ENCODE data around the gene CFAP73.

CFAP73 gene

GRCh38 chr12:113165521-113166450 is 16.3 kb downstream of the CFAP73 start:
- DNase-seq (ENCODE audit: low read depth): no peak

GRCh38 chr12:113167868-113168267 is 18.3 kb downstream of the CFAP73 start:
- no peak for DNase-seq (ENCODE audit: low read depth)

GRCh38 chr12:113169697-113170096 is 20.2 kb downstream of the CFAP73 start:
- no peak for DNase-seq (ENCODE audit: low read depth)

GRCh38 chr12:113170457-113170856 is 20.9 kb downstream of the CFAP73 start:
- DNase-seq (ENCODE audit: low read depth): no peak

GRCh38 chr12:113170926-113171325 is 21.4 kb downstream of the CFAP73 start:
- DNase-seq (ENCODE audit: low read depth): no peak

- DNase-seq (ENCODE audit: low read depth): no peak
These were observed 22.0 kb downstream of the CFAP73 start for GRCh38 chr12:113171543-113171942.

GRCh38 chr12:113172185-113172584 is 22.7 kb downstream of the CFAP73 start:
- no peak for DNase-seq (ENCODE audit: low read depth)

GRCh38 chr12:113173081-113173698 is 23.7 kb downstream of the CFAP73 start:
- DNase-seq (ENCODE audit: low read depth): no peak

- DNase-seq (ENCODE audit: low read depth): peak; percentile 73
These were observed 25.2 kb downstream of the CFAP73 start for GRCh38 chr12:113174461-113175384.

GRCh38 chr12:113179023-113179422 is 29.5 kb downstream of the CFAP73 start:
- no peak for DNase-seq (ENCODE audit: low read depth)

- DNase-seq (ENCODE audit: low read depth): no peak
These were observed 30.8 kb downstream of the CFAP73 start for GRCh38 chr12:113180333-113180732.

- DNase-seq (ENCODE audit: low read depth): no peak
These were observed 32.5 kb downstream of the CFAP73 start for GRCh38 chr12:113181975-113182374.

- no peak for DNase-seq (ENCODE audit: low read depth)
These were observed 33.6 kb downstream of the CFAP73 start for GRCh38 chr12:113183030-113183589.

- DNase-seq (ENCODE audit: low read depth): no peak
These were observed 34.8 kb downstream of the CFAP73 start for GRCh38 chr12:113184098-113184899.

- peak; percentile 87 for DNase-seq (ENCODE audit: low read depth)
These were observed 35.3 kb downstream of the CFAP73 start for GRCh38 chr12:113184900-113185179.

- peak; percentile 77 for DNase-seq (ENCODE audit: low read depth)
These were observed 35.9 kb downstream of the CFAP73 start, which contains the start of the genes DDX54 and RITA1 for GRCh38 chr12:113185180-113186032. DDX54 (minus strand) TSS chr12:113185478; CDS start chr12:113185451, 27 bp downstream. RITA1 (plus strand) TSS chr12:113185721; CDS start chr12:113186747, 1,026 bp downstream.

GRCh38 chr12:113186033-113186365 is 36.5 kb downstream of the CFAP73 start:
- no peak for DNase-seq (ENCODE audit: low read depth)

- no peak for DNase-seq (ENCODE audit: low read depth)
These were observed 37.3 kb downstream of the CFAP73 start for GRCh38 chr12:113186666-113187325.

- no peak for DNase-seq (ENCODE audit: low read depth)
These were observed 39.8 kb downstream of the CFAP73 start for GRCh38 chr12:113189361-113189760.

- DNase-seq (ENCODE audit: low read depth): no peak
These were observed 41.2 kb downstream of the CFAP73 start for GRCh38 chr12:113190761-113191160.
